ENCODE data around the gene KRT76. TPM values are rescaled to one million over a fixed set of nuclear protein-coding genes. Genes with fewer than 3 reads are reported as not detected.

KRT76 gene
- total RNA-seq, 2 donors from 2014 or later, result not detected

- H3K9ac ChIP-seq (ENCODE audit: low read depth in 2 of 2, low read length in 2 of 2), result no peak overlapping the region
- intact Hi-C loops (cut with DNase I), result no loop called here
- no peak for DNase-seq
- no peaks in the 10 kb centered on the region for H3K9me3 ChIP-seq
- no peaks in the 10 kb centered on the region for H3K27me3 ChIP-seq
- H3K27ac ChIP-seq, result no peak overlapping the region
- H3K4me1 ChIP-seq, result no peaks in the 10 kb centered on the region
- no peak for TF ChIP-seq CTCF (IDR thresholded peaks at IDR 0.05)
- no peaks in the 10 kb centered on the region for H3K36me3 ChIP-seq
- H3K4me3 ChIP-seq, result no peak overlapping the region
These were observed 6.6 kb upstream of the KRT76 start for GRCh38 chr12:52783563-52784316.

- no peaks in the 10 kb centered on the region for H3K27me3 ChIP-seq
- H3K4me1 ChIP-seq, result no peaks in the 10 kb centered on the region
- H3K27ac ChIP-seq, result no peak overlapping the region
- H3K4me3 ChIP-seq, result no peak overlapping the region
- H3K36me3 ChIP-seq, result no peaks in the 10 kb centered on the region
- H3K9ac ChIP-seq (ENCODE audit: low read depth in 2 of 2, low read length in 2 of 2), result no peak overlapping the region
- intact Hi-C loops (cut with DNase I), result no loop called here
- TF ChIP-seq CTCF (IDR thresholded peaks at IDR 0.05), result no peak
- no peaks in the 10 kb centered on the region for H3K9me3 ChIP-seq
- DNase-seq, result no peak
These were observed 5.4 kb upstream of the KRT76 start for GRCh38 chr12:52782502-52782901.

GRCh38 chr12:52781399-52782082 lies 4.4 kb upstream of the KRT76 start:
- no peak for TF ChIP-seq CTCF (IDR thresholded peaks at IDR 0.05)
- intact Hi-C loops (cut with DNase I), result no loop called here
- Histone ChIP-seq H3K36me3 (no peaks in the 10 kb centered on the region), H3K9me3 (no peaks in the 10 kb centered on the region), H3K27ac (no peak overlapping the region), H3K9ac (ENCODE audit: low read depth in 2 of 2, low read length in 2 of 2) (no peak overlapping the region), H3K4me1 (no peaks in the 10 kb centered on the region), H3K4me3 (no peak overlapping the region), H3K27me3 (no peaks in the 10 kb centered on the region)
- DNase-seq, result no peak

GRCh38 chr12:52779914-52780313 lies 2.8 kb upstream of the KRT76 start:
- H3K9me3 ChIP-seq, result no peaks in the 10 kb centered on the region
- no peak for DNase-seq
- no peak overlapping the region for H3K27ac ChIP-seq
- intact Hi-C loops (cut with DNase I), result no loop called here
- no peaks in the 10 kb centered on the region for H3K27me3 ChIP-seq
- no peak overlapping the region for H3K4me3 ChIP-seq
- no peak overlapping the region for H3K9ac ChIP-seq (ENCODE audit: low read depth in 2 of 2, low read length in 2 of 2)
- no peaks in the 10 kb centered on the region for H3K36me3 ChIP-seq
- H3K4me1 ChIP-seq, result no peaks in the 10 kb centered on the region
- no peak for TF ChIP-seq CTCF (IDR thresholded peaks at IDR 0.05)

- Histone ChIP-seq H3K27me3 (no peaks in the 10 kb centered on the region), H3K4me3 (no peak overlapping the region), H3K36me3 (no peaks in the 10 kb centered on the region), H3K9me3 (no peaks in the 10 kb centered on the region), H3K9ac (ENCODE audit: low read depth in 2 of 2, low read length in 2 of 2) (no peak overlapping the region), H3K4me1 (no peaks in the 10 kb centered on the region), H3K27ac (no peak overlapping the region)
- intact Hi-C loops (cut with DNase I), result no loop called here
- DNase-seq, result no peak
- no peak for TF ChIP-seq CTCF (IDR thresholded peaks at IDR 0.05)
These were observed 1.7 kb upstream of the KRT76 start for GRCh38 chr12:52778833-52779232.
